BLaER1 (cell line): ENCODE results near the gene GSG1L.
A peak's percentile ranks its signal among the peaks of the same experiment; 100 is the strongest.

Experiments used
- H3K27ac ChIP-seq: shearing (Covaris generic); formaldehyde crosslinking; 2 replicates; pipeline ENCODE4 v1.8.1; 2022
- H3K27me3 ChIP-seq: shearing (Covaris generic); formaldehyde crosslinking; 2 replicates; pipeline ENCODE4 v1.8.1; 2022
- H3K36me3 ChIP-seq: shearing (Covaris generic); formaldehyde crosslinking; 2 replicates; pipeline ENCODE4 v1.8.1; 2022
- H3K4me1 ChIP-seq: shearing (Covaris generic); formaldehyde crosslinking; 2 replicates; pipeline ENCODE4 v1.8.1; 2022
- H3K4me2 ChIP-seq: shearing (Covaris generic); formaldehyde crosslinking; 2 replicates; pipeline ENCODE4 v1.8.1; 2022
- H3K4me3 ChIP-seq: shearing (Covaris generic); formaldehyde crosslinking; 2 replicates; pipeline ENCODE4 v1.8.1; 2022
- H3K9ac ChIP-seq: shearing (Covaris generic); formaldehyde crosslinking; 2 replicates; pipeline ENCODE4 v1.8.1; 2022
- H3K9me3 ChIP-seq: shearing (Covaris generic); formaldehyde crosslinking; 2 replicates; pipeline ENCODE4 v1.8.1; 2022
- H4K20me1 ChIP-seq: shearing (Covaris generic); formaldehyde crosslinking; 2 replicates; pipeline ENCODE4 v1.8.1; 2022
- Cebpa-rat ChIP-seq: shearing (Covaris generic); IDR thresholded peaks from 2 replicates; pipeline ENCODE4 v1.8.1; 2022

GSG1L gene

GRCh38 chr16:28063591-28064061 is at the start of gene GSG1L:
Gene GSG1L, minus strand, starts transcription at chr16:28063714. Its CDS starts 290 bp downstream, at chr16:28063424.
- TF ChIP-seq Cebpa-rat: no peak
- H3K27me3 ChIP-seq: peaks cover 77% of the 10 kb centered on the region

DNA sequence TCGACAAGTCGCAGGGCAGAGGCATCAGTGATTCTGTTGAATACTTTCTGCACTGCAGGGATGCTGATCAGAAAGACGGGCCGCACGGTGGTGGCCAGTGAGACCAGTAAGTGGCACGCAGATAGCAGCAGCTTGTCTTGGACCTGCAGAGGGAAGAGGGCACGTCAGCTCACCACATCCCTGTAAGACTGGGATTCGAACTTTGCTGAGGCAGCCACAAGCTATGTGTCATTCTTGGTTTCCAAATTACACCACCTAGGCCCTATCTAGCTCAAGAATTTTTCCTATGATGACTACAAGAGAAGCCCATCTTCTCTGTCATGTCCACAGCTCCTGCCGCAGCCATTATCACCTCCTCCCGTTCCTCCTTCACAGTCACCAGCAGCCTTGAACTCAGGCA is 49.4 kb upstream of the GSG1L start:
- H3K36me3 ChIP-seq: peaks cover 94% of the 10 kb centered on the region
- no peak overlapping the region for H3K4me3 ChIP-seq
- H3K27me3 ChIP-seq: no peaks in the 10 kb centered on the region
- H3K4me1 ChIP-seq: no peaks in the 10 kb centered on the region
- no peak overlapping the region for H3K4me2 ChIP-seq
- H3K27ac ChIP-seq: no peak overlapping the region
- no peaks in the 10 kb centered on the region for H3K9me3 ChIP-seq
- no peak for TF ChIP-seq Cebpa-rat
- H4K20me1 ChIP-seq: peaks cover 25% of the 10 kb centered on the region
- no peak overlapping the region for H3K9ac ChIP-seq

More at GRCh38 chr16:28063591-28064061, at the start of gene GSG1L:
- Histone ChIP-seq H4K20me1 (peaks cover 29% of the 10 kb centered on the region; the same call in 1 of the 2 replicates), H3K36me3 (no peaks in the 10 kb centered on the region), H3K4me2 (peak within 1 kb of the TSS; percentile 90), H3K27ac (no peak within 1 kb of the TSS), H3K9me3 (no peaks in the 10 kb centered on the region), H3K4me3 (peak within 1 kb of the TSS; percentile 69), H3K9ac (no peak within 1 kb of the TSS), H3K4me1 (peaks cover 7% of the 10 kb centered on the region; the same call in 1 of the 2 replicates)

DNA sequence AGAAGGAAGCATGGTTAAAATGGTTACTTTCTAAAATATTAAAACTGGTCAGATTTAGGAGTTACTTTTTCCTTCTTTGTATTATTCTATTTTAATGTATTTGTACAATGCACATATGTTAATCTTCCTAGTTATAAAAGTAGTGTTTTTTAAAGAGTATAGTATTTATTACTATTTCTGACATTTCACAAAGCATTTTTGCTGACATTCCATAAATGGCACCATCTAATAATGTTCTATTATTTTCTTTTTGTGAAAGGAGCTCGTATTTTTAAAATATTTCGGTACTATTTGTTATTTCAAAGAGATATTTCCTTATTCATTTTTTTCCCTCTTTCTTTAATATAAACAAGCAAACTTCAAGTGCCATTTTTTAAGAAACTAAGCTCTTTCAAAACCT is 47.5 kb upstream of the GSG1L start:
- H3K27ac ChIP-seq: no peak overlapping the region
- no peaks in the 10 kb centered on the region for H3K9me3 ChIP-seq
- TF ChIP-seq Cebpa-rat: no peak
- H3K9ac ChIP-seq: no peak overlapping the region
- H3K27me3 ChIP-seq: no peaks in the 10 kb centered on the region
- no peak overlapping the region for H3K4me2 ChIP-seq
- H4K20me1 ChIP-seq: peaks cover 26% of the 10 kb centered on the region
- peaks cover 94% of the 10 kb centered on the region for H3K36me3 ChIP-seq
- H3K4me3 ChIP-seq: no peak overlapping the region
- no peaks in the 10 kb centered on the region for H3K4me1 ChIP-seq

DNA sequence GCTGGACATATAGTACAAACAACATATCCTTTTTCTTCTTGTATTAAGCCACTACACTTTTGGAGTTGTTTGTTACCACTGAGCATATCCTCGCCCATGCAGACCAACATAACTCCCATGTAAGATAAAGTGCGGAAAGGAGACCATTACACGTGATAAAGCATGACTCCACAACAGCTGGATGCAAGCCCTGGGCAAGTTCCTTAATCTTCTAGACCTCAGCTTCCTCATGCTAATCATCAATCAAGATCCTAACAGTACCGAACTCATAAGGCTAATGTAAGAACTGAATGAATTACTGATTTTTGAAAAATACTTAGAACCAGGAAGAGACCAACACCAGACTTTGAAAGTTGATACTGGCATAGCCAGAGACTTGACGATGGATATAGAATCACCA is 47.0 kb upstream of the GSG1L start:
- no peak overlapping the region for H3K4me3 ChIP-seq
- peaks cover 26% of the 10 kb centered on the region for H4K20me1 ChIP-seq
- no peaks in the 10 kb centered on the region for H3K9me3 ChIP-seq
- no peak overlapping the region for H3K27ac ChIP-seq
- H3K4me2 ChIP-seq: no peak overlapping the region
- H3K9ac ChIP-seq: no peak overlapping the region
- peaks cover 94% of the 10 kb centered on the region for H3K36me3 ChIP-seq
- H3K27me3 ChIP-seq: no peaks in the 10 kb centered on the region
- TF ChIP-seq Cebpa-rat: no peak
- no peaks in the 10 kb centered on the region for H3K4me1 ChIP-seq

DNA sequence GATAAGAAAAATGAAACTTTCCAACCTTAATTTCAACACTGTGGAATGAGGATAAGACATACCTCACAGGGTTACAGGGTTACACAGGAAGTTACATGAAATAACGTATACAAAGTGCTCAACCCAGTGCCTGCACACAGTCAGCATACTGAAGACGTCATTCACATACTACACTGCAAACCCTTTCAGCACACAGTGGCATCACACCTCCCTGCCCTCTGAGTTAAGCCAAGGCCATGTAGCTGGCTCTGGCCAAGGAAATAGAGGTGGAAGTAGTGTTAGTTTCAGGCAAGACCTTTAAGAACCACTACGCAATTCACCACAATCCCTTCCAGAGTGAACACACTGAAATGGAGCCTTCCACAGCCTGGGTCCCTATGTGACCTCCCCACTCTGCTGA is 46.6 kb upstream of the GSG1L start:
- Histone ChIP-seq H3K4me2 (no peak overlapping the region), H3K4me1 (no peaks in the 10 kb centered on the region), H3K9me3 (no peaks in the 10 kb centered on the region), H3K27me3 (no peaks in the 10 kb centered on the region), H4K20me1 (peaks cover 26% of the 10 kb centered on the region), H3K27ac (no peak overlapping the region), H3K36me3 (peaks cover 94% of the 10 kb centered on the region), H3K4me3 (no peak overlapping the region), H3K9ac (no peak overlapping the region)
- TF ChIP-seq Cebpa-rat: no peak

DNA sequence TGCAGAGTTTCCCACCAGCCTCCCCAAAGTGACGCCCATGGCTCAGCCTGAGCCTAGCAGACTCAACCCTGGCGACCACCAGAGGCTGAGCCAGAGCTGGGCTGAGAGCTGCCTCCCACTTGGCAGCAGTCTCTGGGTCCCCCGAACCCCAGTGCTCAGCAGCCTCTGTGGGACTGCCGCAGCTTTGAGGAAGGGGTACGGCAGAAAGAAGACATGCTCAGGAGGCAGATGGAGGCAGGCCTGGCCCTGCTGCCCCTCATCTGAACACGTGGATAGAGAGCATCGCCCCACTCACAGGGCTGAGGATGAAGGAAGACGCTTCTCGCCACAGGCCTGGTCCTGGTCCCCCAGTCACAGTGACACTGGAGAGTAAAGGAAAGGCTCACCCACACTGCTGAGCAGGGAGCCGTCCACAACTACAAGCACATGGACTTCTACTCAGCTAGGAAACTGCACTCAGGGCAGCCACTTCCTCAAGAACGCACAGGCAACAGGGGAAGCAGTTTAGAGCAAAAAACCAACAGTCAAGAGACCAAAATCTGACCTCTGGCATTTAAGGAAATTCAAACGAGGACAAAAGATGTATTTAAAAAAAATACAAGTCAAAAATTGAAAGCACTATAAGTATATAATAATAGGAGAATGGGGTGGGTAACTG is 45.2 kb upstream of the GSG1L start:
- Histone ChIP-seq H3K4me3 (no peak overlapping the region), H3K27me3 (no peaks in the 10 kb centered on the region)

DNA sequence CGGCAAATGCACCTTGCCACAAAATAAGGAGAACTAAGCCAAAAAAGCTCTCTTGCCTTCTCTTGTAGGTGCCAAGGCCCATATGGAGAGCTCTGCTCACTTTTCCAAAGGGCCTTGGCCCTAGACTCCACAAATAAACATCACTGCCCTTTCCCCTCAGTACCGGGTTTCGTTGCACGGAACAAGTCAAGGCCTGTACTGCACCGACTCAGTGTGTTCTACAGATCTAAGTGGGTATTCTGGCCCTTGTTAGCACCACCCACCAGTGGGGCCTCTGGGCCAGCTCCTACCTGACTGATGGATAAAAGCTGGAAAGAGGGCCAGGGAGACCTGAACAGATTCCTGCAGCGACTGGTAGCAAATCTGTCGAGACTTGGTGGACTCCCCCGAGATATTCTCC is 43.7 kb upstream of the GSG1L start:
- Histone ChIP-seq H3K36me3 (peaks cover 97% of the 10 kb centered on the region), H3K27ac (no peak overlapping the region), H3K4me2 (no peak overlapping the region), H3K9ac (no peak overlapping the region), H3K4me1 (no peaks in the 10 kb centered on the region), H3K9me3 (no peaks in the 10 kb centered on the region), H3K4me3 (no peak overlapping the region), H4K20me1 (peaks cover 35% of the 10 kb centered on the region), H3K27me3 (no peaks in the 10 kb centered on the region)
- TF ChIP-seq Cebpa-rat: no peak

More for the DNA sequence above, 45.2 kb upstream of the GSG1L start:
- Histone ChIP-seq H3K36me3 (peaks cover 96% of the 10 kb centered on the region), H4K20me1 (peaks cover 26% of the 10 kb centered on the region), H3K4me2 (no peak overlapping the region), H3K4me1 (no peaks in the 10 kb centered on the region), H3K9ac (no peak overlapping the region), H3K27ac (no peak overlapping the region), H3K9me3 (no peaks in the 10 kb centered on the region)
- TF ChIP-seq Cebpa-rat: no peak

GRCh38 chr16:28106467-28107215 is 43.1 kb upstream of the GSG1L start:
- Histone ChIP-seq H3K9ac (no peak overlapping the region), H3K36me3 (peaks cover 97% of the 10 kb centered on the region), H3K4me3 (no peak overlapping the region), H3K9me3 (no peaks in the 10 kb centered on the region), H3K27ac (no peak overlapping the region), H3K4me1 (no peaks in the 10 kb centered on the region), H4K20me1 (peaks cover 35% of the 10 kb centered on the region), H3K4me2 (no peak overlapping the region), H3K27me3 (no peaks in the 10 kb centered on the region)
- TF ChIP-seq Cebpa-rat: no peak

- Histone ChIP-seq H3K36me3 (peaks cover 99% of the 10 kb centered on the region), H3K4me1 (no peaks in the 10 kb centered on the region), H3K4me2 (no peak overlapping the region), H3K4me3 (no peak overlapping the region), H3K27ac (no peak overlapping the region), H3K9ac (no peak overlapping the region), H3K9me3 (no peaks in the 10 kb centered on the region), H4K20me1 (peaks cover 40% of the 10 kb centered on the region), H3K27me3 (no peaks in the 10 kb centered on the region)
- no peak for TF ChIP-seq Cebpa-rat
Observed at GRCh38 chr16:28105954-28106353, 42.4 kb upstream of the GSG1L start.

GRCh38 chr16:28105297-28105696 is 41.8 kb upstream of the GSG1L start:
- H3K4me2 ChIP-seq: no peak overlapping the region

More at GRCh38 chr16:28105297-28105696, 41.8 kb upstream of the GSG1L start:
- Histone ChIP-seq H3K9me3 (no peaks in the 10 kb centered on the region), H3K9ac (no peak overlapping the region), H3K4me1 (no peaks in the 10 kb centered on the region), H4K20me1 (peaks cover 45% of the 10 kb centered on the region), H3K27ac (no peak overlapping the region), H3K27me3 (no peaks in the 10 kb centered on the region), H3K4me3 (no peak overlapping the region), H3K36me3 (peaks cover 100% of the 10 kb centered on the region)
- TF ChIP-seq Cebpa-rat: no peak
